Activated naive CD8-positive, alpha-beta T cell treated with anti-CD3 and anti-CD28 coated beads, Interleukin-2, amount 10 ng/mL, durations not matched to agents 7 days and 5 days (primary cell): Measurements from ENCODE around the gene ABHD16B. TPM values are rescaled to one million over a fixed set of nuclear protein-coding genes. Genes with fewer than 3 reads are reported as not detected.
A peak's percentile ranks its signal among the peaks of the same experiment; 100 is the strongest.
"Not testable (repeated sequence)": the region's sequence is repeated elsewhere in the genome, so short reads cannot be mapped to it uniquely, and the experiment has no call there.

Experiments used
- ATAC-seq: fragments of 150-1000 bp; cut with Tn5 transposase; one replicate; pipeline ENCODE4 v1.10.0; 2021; ENCODE audit warnings: low read depth, moderate library complexity
- POLR2A ChIA-PET: fragments of 350-600 bp; sonication (Branson Sonifier 250); formaldehyde crosslinking; loops from one replicate; lab custom pipeline; 2021; ENCODE audit warnings: antibody characterized with exemption; lab: Charles Lee
- DNase-seq: peaks from one replicate; pipeline ENCODE4 v3.0.0; 2021
- H3K27ac Mint-ChIP-seq: one replicate; pipeline ENCODE4 v1.8.0; 2022; ENCODE audit warnings: mild to moderate bottlenecking, mixed read lengths
- H3K27me3 Mint-ChIP-seq: one replicate; pipeline ENCODE4 v1.8.0; 2022; ENCODE audit warnings: mild to moderate bottlenecking, moderate library complexity, mixed read lengths
- H3K36me3 Mint-ChIP-seq: one replicate; pipeline ENCODE4 v1.8.0; 2021; ENCODE audit warnings: mild to moderate bottlenecking, mixed read lengths
- H3K4me1 Mint-ChIP-seq: one replicate; pipeline ENCODE4 v1.8.0; 2021; ENCODE audit warnings: mixed read lengths
- H3K4me3 Mint-ChIP-seq: one replicate; pipeline ENCODE4 v1.8.0; 2022; ENCODE audit warnings: mild to moderate bottlenecking, moderate library complexity, mixed read lengths
- H3K9me3 Mint-ChIP-seq: one replicate; pipeline ENCODE4 v1.8.0; 2021; ENCODE audit warnings: mixed read lengths
- total RNA-seq, 2 experiments: library from RNA; stranded (reverse); gene quantifications; one replicate each; pipeline ENCODE4 v1.2.3, GENCODE V29; 2021

ABHD16B gene
- total RNA-seq, 2 experiments from 2014 or later, result not detected

- no peaks in the 10 kb centered on the region for H3K9me3 Mint-ChIP-seq
- peaks cover 8% of the 10 kb centered on the region for H3K36me3 Mint-ChIP-seq
- peak overlapping the region; percentile 98 for H3K27ac Mint-ChIP-seq
- DNase-seq, result peak; percentile 83
- peak overlapping the region; percentile 100 for H3K4me3 Mint-ChIP-seq
- POLR2A ChIA-PET, result interaction anchor here (1.1 to 3.0 kb wide), 7 partner anchors 114 to 343 kb away, joined by 3 to 27 read pairs (median 8); partner anchors contain the start of genes ARFRP1, GMEB2, LIME1 and PTK6
- peak; percentile 74 for ATAC-seq
- no peaks in the 10 kb centered on the region for H3K27me3 Mint-ChIP-seq
- peaks cover 15% of the 10 kb centered on the region for H3K4me1 Mint-ChIP-seq
Observed at GRCh38 chr20:63863798-63864544, 2.7 kb downstream of the ABHD16B start.

- Mint-ChIP-seq H3K27me3 (no peaks in the 10 kb centered on the region), H3K4me3 (peak overlapping the region; percentile 100), H3K4me1 (peaks cover 15% of the 10 kb centered on the region), H3K27ac (peak overlapping the region; percentile 98), H3K36me3 (peaks cover 8% of the 10 kb centered on the region), H3K9me3 (no peaks in the 10 kb centered on the region)
- peak; percentile 2 for ATAC-seq
- DNase-seq, result no peak
- POLR2A ChIA-PET, result interaction anchor here (0.7 to 3.0 kb wide), 18 partner anchors 20 to 343 kb away, joined by 3 to 27 read pairs (median 5); partner anchors contain the start of genes ARFRP1, DNAJC5, GMEB2 and LIME1
Observed at GRCh38 chr20:63864545-63864977, 3.3 kb downstream of the ABHD16B start.

GRCh38 chr20:63864978-63865640 lies 3.8 kb downstream of the ABHD16B start, which contains the start of gene TPD52L2:
Gene TPD52L2 (plus strand): TSS chr20:63865270. CDS start chr20:63865366, 96 bp downstream.
- ATAC-seq (peak; percentile 83), DNase-seq (peak; percentile 95)
- Mint-ChIP-seq H3K27ac (peak within 1 kb of the TSS; percentile 98), H3K27me3 (no peaks in the 10 kb centered on the region), H3K9me3 (no peaks in the 10 kb centered on the region), H3K4me1 (peaks cover 15% of the 10 kb centered on the region), H3K4me3 (peak within 1 kb of the TSS; percentile 100), H3K36me3 (peaks cover 8% of the 10 kb centered on the region)
- POLR2A ChIA-PET, result interaction anchor here (0.7 to 3.0 kb wide), 21 partner anchors 10 to 344 kb away, joined by 3 to 27 read pairs (median 5); partner anchors contain the start of genes ARFRP1, DNAJC5, GMEB2 and LIME1

GRCh38 chr20:63867042-63867441 lies 5.7 kb downstream of the ABHD16B start:
- H3K4me3 Mint-ChIP-seq, result peak overlapping the region; percentile 22
- H3K36me3 Mint-ChIP-seq, H3K9me3 Mint-ChIP-seq, H3K27ac Mint-ChIP-seq, H3K27me3 Mint-ChIP-seq, ATAC-seq, DNase-seq: not testable (repeated sequence)
- H3K4me1 Mint-ChIP-seq, result peaks cover 16% of the 10 kb centered on the region
- POLR2A ChIA-PET, result interaction anchor here (0.7 kb wide), 1 partner anchor 15 kb away, joined by 3 read pairs; no protein-coding TSS in a partner anchor

GRCh38 chr20:63868264-63868663 lies 7.0 kb downstream of the ABHD16B start:
- Mint-ChIP-seq H3K9me3 (no peaks in the 10 kb centered on the region), H3K4me1 (peaks cover 14% of the 10 kb centered on the region), H3K36me3 (peaks cover 5% of the 10 kb centered on the region), H3K27me3 (no peaks in the 10 kb centered on the region), H3K27ac (no peak overlapping the region), H3K4me3 (no peak overlapping the region)
- no peak for ATAC-seq
- DNase-seq, result no peak
- POLR2A ChIA-PET, result interaction anchor here (0.5 kb wide), 1 partner anchor 176 kb away, joined by 3 read pairs; no protein-coding TSS in a partner anchor

GRCh38 chr20:63873477-63873971 lies 12.2 kb downstream of the ABHD16B start:
- DNase-seq (no peak), ATAC-seq (peak; percentile 82)
- POLR2A ChIA-PET, result interaction anchor here (1.2 kb wide), 1 partner anchor 84 kb away, joined by 5 read pairs; no protein-coding TSS in a partner anchor
- Mint-ChIP-seq H3K27me3 (no peaks in the 10 kb centered on the region), H3K4me3 (no peak overlapping the region), H3K27ac (peak overlapping the region; percentile 65), H3K36me3 (peaks cover 16% of the 10 kb centered on the region), H3K4me1 (peaks cover 6% of the 10 kb centered on the region), H3K9me3 (no peaks in the 10 kb centered on the region)

GRCh38 chr20:63874241-63874640 lies 12.9 kb downstream of the ABHD16B start:
- H3K4me3 Mint-ChIP-seq, H3K4me1 Mint-ChIP-seq, DNase-seq, H3K27me3 Mint-ChIP-seq, H3K27ac Mint-ChIP-seq, H3K9me3 Mint-ChIP-seq, ATAC-seq: not testable (repeated sequence)
- H3K36me3 Mint-ChIP-seq, result peaks cover 16% of the 10 kb centered on the region
- POLR2A ChIA-PET, result interaction anchor here (1.2 kb wide), 1 partner anchor 83 kb away, joined by 5 read pairs; no protein-coding TSS in a partner anchor

GRCh38 chr20:63876489-63877036 lies 15.3 kb downstream of the ABHD16B start:
- ATAC-seq (no peak), DNase-seq (no peak)
- H3K36me3 Mint-ChIP-seq, result peaks cover 16% of the 10 kb centered on the region
- no peak overlapping the region for H3K4me3 Mint-ChIP-seq
- no peak overlapping the region for H3K27ac Mint-ChIP-seq
- H3K27me3 Mint-ChIP-seq, result no peaks in the 10 kb centered on the region
- no peaks in the 10 kb centered on the region for H3K9me3 Mint-ChIP-seq
- peaks cover 6% of the 10 kb centered on the region for H3K4me1 Mint-ChIP-seq
- POLR2A ChIA-PET, result no interaction called here

GRCh38 chr20:63877755-63878470 lies 16.6 kb downstream of the ABHD16B start:
- Mint-ChIP-seq H3K36me3 (peaks cover 14% of the 10 kb centered on the region), H3K9me3 (no peaks in the 10 kb centered on the region), H3K27me3 (no peaks in the 10 kb centered on the region), H3K4me3 (no peak overlapping the region), H3K4me1 (peaks cover 4% of the 10 kb centered on the region), H3K27ac (no peak overlapping the region)
- ATAC-seq (no peak), DNase-seq (no peak)
- POLR2A ChIA-PET, result interaction anchor here (1.1 kb wide), 1 partner anchor 33 kb away, joined by 3 read pairs; no protein-coding TSS in a partner anchor

GRCh38 chr20:63878899-63879663 lies 17.8 kb downstream of the ABHD16B start:
- no peak overlapping the region for H3K27ac Mint-ChIP-seq
- ATAC-seq, result no peak
- H3K4me3 Mint-ChIP-seq, result no peak overlapping the region
- no peaks in the 10 kb centered on the region for H3K9me3 Mint-ChIP-seq
- no peak for DNase-seq
- H3K36me3 Mint-ChIP-seq, result peaks cover 12% of the 10 kb centered on the region
- H3K4me1 Mint-ChIP-seq, result peaks cover 1% of the 10 kb centered on the region
- POLR2A ChIA-PET, result interaction anchor here (1.1 kb wide), 1 partner anchor 32 kb away, joined by 3 read pairs; no protein-coding TSS in a partner anchor
- H3K27me3 Mint-ChIP-seq, result no peaks in the 10 kb centered on the region

- not testable (repeated sequence) for H3K27ac Mint-ChIP-seq, H3K36me3 Mint-ChIP-seq, ATAC-seq, H3K27me3 Mint-ChIP-seq, H3K4me3 Mint-ChIP-seq, H3K9me3 Mint-ChIP-seq, DNase-seq
- H3K4me1 Mint-ChIP-seq, result peaks cover 10% of the 10 kb centered on the region
- POLR2A ChIA-PET, result interaction anchor here (0.7 kb wide), 1 partner anchor 102 kb away, joined by 4 read pairs; no protein-coding TSS in a partner anchor
Observed at GRCh38 chr20:63880901-63881300, 19.6 kb downstream of the ABHD16B start.
